Measurements from ENCODE around the gene MUC5B. TPM values are rescaled to one million over a fixed set of nuclear protein-coding genes. Genes with fewer than 3 reads are reported as not detected.
A peak's percentile ranks its signal among the peaks of the same experiment; 100 is the strongest.
"Not testable (repeated sequence)": the region's sequence is repeated elsewhere in the genome, so short reads cannot be mapped to it uniquely, and the experiment has no call there.

The MUC5B gene
- total and polyA plus RNA-seq, 4 donors, result 0.25 TPM; not detected in 3

DNA sequence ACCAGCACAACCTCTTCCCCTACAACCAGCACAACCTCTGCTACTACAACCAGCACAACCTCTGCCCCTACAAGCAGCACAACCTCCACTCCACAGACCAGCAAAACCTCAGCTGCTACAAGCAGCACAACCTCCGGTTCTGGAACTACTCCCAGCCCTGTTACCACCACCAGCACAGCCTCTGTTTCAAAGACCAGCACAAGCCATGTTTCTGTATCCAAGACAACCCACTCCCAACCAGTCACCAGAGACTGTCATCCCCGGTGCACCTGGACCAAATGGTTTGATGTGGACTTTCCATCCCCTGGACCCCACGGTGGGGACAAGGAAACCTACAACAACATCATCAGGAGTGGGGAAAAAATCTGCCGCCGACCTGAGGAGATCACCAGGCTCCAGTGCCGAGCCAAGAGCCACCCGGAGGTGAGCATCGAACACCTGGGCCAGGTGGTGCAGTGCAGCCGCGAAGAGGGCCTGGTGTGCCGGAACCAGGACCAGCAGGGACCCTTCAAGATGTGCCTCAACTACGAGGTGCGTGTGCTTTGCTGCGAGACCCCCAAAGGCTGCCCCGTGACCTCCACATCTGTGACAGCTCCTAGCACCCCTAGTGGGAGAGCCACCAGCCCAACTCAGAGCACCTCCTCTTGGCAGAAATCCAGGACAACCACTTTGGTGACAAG is 34.3 kb upstream of the MUC5B start:
- H3K4me3 ChIP-seq (ENCODE audit: low read length in 2 of 2); H3K4me1 ChIP-seq (ENCODE audit: control insufficient read depth in 1 of 2, insufficient read depth in 2 of 2, low read length in 2 of 2); H3K9me3 ChIP-seq (ENCODE audit: control insufficient read depth, low read length); intact Hi-C loops (cut with DNase I); ATAC-seq (ENCODE audit: low FRiP score); H3K36me3 ChIP-seq (ENCODE audit: control insufficient read depth in 1 of 2, insufficient read depth in 2 of 2, low read length in 1 of 2); H3K27ac ChIP-seq (ENCODE audit: low read depth in 1 of 2, low read length in 2 of 2); H3K27me3 ChIP-seq (ENCODE audit: control insufficient read depth in 1 of 2, insufficient read depth in 2 of 2, low read length in 1 of 2): not testable (repeated sequence)
- 80 to 81% methylated on average over 14 to 15 of the region's 15 CpGs for WGBS, 2 donors
- peak; percentile 21 to 31 for DNase-seq

DNA sequence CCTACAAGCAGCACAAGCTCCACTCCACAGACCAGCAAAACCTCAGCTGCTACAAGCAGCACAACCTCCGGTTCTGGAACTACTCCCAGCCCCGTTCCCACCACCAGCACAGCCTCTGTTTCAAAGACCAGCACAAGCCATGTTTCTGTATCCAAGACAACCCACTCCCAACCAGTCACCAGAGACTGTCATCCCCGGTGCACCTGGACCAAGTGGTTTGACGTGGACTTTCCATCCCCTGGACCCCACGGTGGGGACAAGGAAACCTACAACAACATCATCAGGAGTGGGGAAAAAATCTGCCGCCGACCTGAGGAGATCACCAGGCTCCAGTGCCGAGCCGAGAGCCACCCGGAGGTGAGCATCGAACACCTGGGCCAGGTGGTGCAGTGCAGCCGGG is 33.0 kb upstream of the MUC5B start:
- ATAC-seq (ENCODE audit: low FRiP score); intact Hi-C loops (cut with DNase I); H3K27me3 ChIP-seq (ENCODE audit: control insufficient read depth in 1 of 2, insufficient read depth in 2 of 2, low read length in 1 of 2); H3K27ac ChIP-seq (ENCODE audit: low read depth in 1 of 2, low read length in 2 of 2); H3K4me3 ChIP-seq (ENCODE audit: low read length in 2 of 2); H3K4me1 ChIP-seq (ENCODE audit: control insufficient read depth in 1 of 2, insufficient read depth in 2 of 2, low read length in 2 of 2); H3K9me3 ChIP-seq (ENCODE audit: control insufficient read depth, low read length); H3K36me3 ChIP-seq (ENCODE audit: control insufficient read depth in 1 of 2, insufficient read depth in 2 of 2, low read length in 1 of 2): not testable (repeated sequence)
- peak in 1 of 2 donors; percentile 54 for DNase-seq
- whole genome bisulfite sequencing, 2 donors, result 75 to 86% methylated on average over 5 to 12 of the region's 12 CpGs

DNA sequence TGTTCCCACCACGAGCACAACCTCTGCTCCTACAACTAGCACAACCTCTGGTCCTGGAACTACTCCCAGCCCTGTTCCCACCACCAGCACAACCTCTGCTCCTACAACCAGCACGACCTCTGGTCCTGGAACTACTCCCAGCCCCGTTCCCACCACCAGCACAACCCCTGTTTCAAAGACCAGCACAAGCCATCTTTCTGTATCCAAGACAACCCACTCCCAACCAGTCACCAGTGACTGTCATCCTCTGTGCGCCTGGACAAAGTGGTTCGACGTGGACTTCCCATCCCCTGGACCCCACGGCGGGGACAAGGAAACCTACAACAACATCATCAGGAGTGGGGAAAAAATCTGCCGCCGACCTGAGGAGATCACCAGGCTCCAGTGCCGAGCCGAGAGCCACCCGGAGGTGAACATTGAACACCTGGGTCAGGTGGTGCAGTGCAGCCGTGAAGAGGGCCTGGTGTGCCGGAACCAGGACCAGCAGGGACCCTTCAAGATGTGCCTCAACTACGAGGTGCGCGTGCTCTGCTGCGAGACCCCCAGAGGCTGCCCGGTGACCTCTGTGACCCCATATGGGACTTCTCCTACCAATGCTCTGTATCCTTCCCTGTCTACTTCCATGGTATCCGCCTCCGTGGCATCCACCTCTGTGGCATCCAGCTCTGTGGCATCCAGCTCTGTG is 30.9 kb upstream of the MUC5B start:
- H3K9me3 ChIP-seq (ENCODE audit: control insufficient read depth, low read length); ATAC-seq (ENCODE audit: low FRiP score); intact Hi-C loops (cut with DNase I); H3K27me3 ChIP-seq (ENCODE audit: control insufficient read depth in 1 of 2, insufficient read depth in 2 of 2, low read length in 1 of 2); H3K36me3 ChIP-seq (ENCODE audit: control insufficient read depth in 1 of 2, insufficient read depth in 2 of 2, low read length in 1 of 2); H3K27ac ChIP-seq (ENCODE audit: low read depth in 1 of 2, low read length in 2 of 2); H3K4me1 ChIP-seq (ENCODE audit: control insufficient read depth in 1 of 2, insufficient read depth in 2 of 2, low read length in 2 of 2); H3K4me3 ChIP-seq (ENCODE audit: low read length in 2 of 2): not testable (repeated sequence)
- DNase-seq, result peak in 1 of 2 donors; percentile 55
- WGBS, 2 donors, result 85 to 88% methylated on average over 22 of the region's 22 CpGs

DNA sequence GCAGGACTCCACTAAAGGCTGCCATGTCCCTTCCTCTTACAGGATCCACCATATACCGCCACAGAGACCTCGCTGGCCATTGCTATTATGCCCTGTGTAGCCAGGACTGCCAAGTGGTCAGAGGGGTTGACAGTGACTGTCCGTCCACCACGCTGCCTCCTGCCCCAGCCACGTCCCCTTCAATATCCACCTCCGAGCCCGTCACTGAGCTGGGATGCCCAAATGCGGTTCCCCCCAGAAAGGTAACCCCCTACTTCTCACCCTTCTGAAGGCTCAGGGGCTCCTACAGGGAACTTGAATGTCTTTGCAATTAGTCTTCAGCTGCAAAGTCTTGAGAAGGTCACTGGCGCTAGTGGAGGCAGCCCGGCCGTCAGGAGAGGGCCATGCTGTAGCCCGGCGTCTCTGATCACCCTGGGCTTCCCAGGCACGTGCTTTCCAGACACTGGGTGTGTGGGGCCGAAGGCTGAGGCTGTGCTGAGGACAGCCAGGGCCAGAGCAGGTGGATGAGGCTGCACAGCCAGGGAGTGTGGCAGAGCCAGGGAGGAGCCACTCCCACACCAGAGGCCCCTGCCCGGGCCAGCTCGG is 30.0 kb upstream of the MUC5B start:
- peak; percentile 31 to 72 for DNase-seq
- H3K9me3 ChIP-seq (ENCODE audit: control insufficient read depth, low read length), result no peaks in the 10 kb centered on the region
- no peak overlapping the region for H3K4me3 ChIP-seq (ENCODE audit: low read length in 2 of 2)
- H3K36me3 ChIP-seq (ENCODE audit: control insufficient read depth in 1 of 2, insufficient read depth in 2 of 2, low read length in 1 of 2), result no peaks in the 10 kb centered on the region
- ATAC-seq (ENCODE audit: low FRiP score), result peak; percentile 42
- H3K4me1 ChIP-seq (ENCODE audit: control insufficient read depth in 1 of 2, insufficient read depth in 2 of 2, low read length in 2 of 2), result no peaks in the 10 kb centered on the region
- no peak overlapping the region for H3K27ac ChIP-seq (ENCODE audit: low read depth in 1 of 2, low read length in 2 of 2)
- WGBS, 2 donors, result 87 to 88% methylated on average over 17 of the region's 17 CpGs
- intact Hi-C loops (cut with DNase I), result no loop called here
- H3K27me3 ChIP-seq (ENCODE audit: control insufficient read depth in 1 of 2, insufficient read depth in 2 of 2, low read length in 1 of 2), result no peaks in the 10 kb centered on the region

DNA sequence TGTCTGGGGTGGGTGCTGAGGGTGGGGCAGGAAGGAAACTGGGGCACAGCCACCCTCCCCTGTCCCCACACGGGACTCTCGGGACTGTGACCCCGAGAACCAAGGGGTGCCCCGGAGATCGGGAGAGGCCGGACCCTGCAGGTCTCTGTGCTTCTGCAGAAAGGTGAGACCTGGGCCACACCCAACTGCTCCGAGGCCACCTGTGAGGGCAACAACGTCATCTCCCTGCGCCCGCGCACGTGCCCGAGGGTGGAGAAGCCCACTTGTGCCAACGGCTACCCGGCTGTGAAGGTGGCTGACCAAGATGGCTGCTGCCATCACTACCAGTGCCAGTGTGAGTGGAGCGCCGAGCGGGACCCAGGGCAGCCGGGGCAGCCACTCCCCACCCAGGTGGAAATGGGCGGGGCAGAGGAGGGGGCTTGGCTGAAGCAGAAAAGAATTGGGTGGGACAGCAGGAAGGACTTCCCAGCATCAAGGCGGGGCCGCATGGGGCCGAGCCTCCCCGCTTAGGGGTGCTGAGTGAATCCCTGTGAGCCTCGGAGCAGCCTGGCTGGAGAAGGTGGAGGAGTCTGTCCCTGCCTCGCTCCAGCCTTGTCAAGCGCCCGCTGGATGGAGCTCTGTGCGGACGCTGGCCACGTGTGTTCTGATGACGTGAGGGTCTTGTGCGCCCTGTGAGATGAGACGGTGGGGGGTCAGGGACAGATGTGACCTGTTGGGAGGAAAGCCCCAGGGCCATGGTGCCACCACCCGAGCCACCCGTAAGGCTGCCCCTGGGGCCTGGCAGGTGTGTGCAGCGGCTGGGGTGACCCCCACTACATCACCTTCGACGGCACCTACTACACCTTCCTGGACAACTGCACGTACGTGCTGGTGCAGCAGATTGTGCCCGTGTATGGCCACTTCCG is 29.3 kb upstream of the MUC5B start:
- ATAC-seq (ENCODE audit: low FRiP score), result peak; percentile 6
- WGBS, 2 donors, result 93% methylated on average over 43 of the region's 43 CpGs
- intact Hi-C loops (cut with DNase I), result no loop called here

DNA sequence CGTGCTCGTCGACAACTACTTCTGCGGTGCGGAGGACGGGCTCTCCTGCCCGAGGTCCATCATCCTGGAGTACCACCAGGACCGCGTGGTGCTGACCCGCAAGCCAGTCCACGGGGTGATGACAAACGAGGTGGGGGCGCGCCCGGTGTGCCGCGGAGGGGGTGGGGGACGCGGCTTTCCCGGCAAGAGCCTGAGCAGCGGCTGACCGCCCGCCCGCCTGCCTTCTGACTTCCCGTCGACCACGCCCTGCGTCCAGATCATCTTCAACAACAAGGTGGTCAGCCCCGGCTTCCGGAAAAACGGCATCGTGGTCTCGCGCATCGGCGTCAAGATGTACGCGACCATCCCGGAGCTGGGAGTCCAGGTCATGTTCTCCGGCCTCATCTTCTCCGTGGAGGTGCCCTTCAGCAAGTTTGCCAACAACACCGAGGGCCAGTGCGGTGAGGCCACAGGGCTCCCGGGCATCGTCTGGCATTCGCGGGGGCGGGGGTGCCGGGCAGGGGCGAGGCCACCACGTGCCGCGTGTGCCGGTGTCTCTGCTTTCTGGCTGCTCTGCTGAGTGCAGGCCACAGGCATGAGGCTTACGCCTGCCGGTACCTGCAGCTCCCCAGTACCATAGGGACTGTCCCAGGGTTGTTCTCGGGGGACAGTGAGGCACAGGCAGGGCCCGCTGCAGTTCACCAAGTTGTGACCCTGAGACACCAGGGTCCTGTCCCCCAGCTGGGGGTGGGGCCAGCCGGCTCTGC is 28.5 kb upstream of the MUC5B start:
- no peak for ATAC-seq (ENCODE audit: low FRiP score)
- intact Hi-C loops (cut with DNase I), result no loop called here
- Histone ChIP-seq H3K4me3 (ENCODE audit: low read length in 2 of 2) (no peak overlapping the region), H3K4me1 (ENCODE audit: control insufficient read depth in 1 of 2, insufficient read depth in 2 of 2, low read length in 2 of 2) (no peaks in the 10 kb centered on the region), H3K36me3 (ENCODE audit: control insufficient read depth in 1 of 2, insufficient read depth in 2 of 2, low read length in 1 of 2) (no peaks in the 10 kb centered on the region), H3K9me3 (ENCODE audit: control insufficient read depth, low read length) (no peaks in the 10 kb centered on the region), H3K27me3 (ENCODE audit: control insufficient read depth in 1 of 2, insufficient read depth in 2 of 2, low read length in 1 of 2) (no peaks in the 10 kb centered on the region), H3K27ac (ENCODE audit: low read depth in 1 of 2, low read length in 2 of 2) (no peak overlapping the region)
- DNase-seq, result peak; percentile 46 to 72
- 95 to 96% methylated on average over 56 to 59 of the region's 59 CpGs for WGBS, 2 donors

More for the DNA sequence above, 29.3 kb upstream of the MUC5B start:
- DNase-seq, result peak; percentile 44 to 74
- Histone ChIP-seq H3K27me3 (ENCODE audit: control insufficient read depth in 1 of 2, insufficient read depth in 2 of 2, low read length in 1 of 2) (no peaks in the 10 kb centered on the region), H3K36me3 (ENCODE audit: control insufficient read depth in 1 of 2, insufficient read depth in 2 of 2, low read length in 1 of 2) (no peaks in the 10 kb centered on the region), H3K4me3 (ENCODE audit: low read length in 2 of 2) (no peak overlapping the region), H3K9me3 (ENCODE audit: control insufficient read depth, low read length) (no peaks in the 10 kb centered on the region), H3K27ac (ENCODE audit: low read depth in 1 of 2, low read length in 2 of 2) (no peak overlapping the region), H3K4me1 (ENCODE audit: control insufficient read depth in 1 of 2, insufficient read depth in 2 of 2, low read length in 2 of 2) (no peaks in the 10 kb centered on the region)

DNA sequence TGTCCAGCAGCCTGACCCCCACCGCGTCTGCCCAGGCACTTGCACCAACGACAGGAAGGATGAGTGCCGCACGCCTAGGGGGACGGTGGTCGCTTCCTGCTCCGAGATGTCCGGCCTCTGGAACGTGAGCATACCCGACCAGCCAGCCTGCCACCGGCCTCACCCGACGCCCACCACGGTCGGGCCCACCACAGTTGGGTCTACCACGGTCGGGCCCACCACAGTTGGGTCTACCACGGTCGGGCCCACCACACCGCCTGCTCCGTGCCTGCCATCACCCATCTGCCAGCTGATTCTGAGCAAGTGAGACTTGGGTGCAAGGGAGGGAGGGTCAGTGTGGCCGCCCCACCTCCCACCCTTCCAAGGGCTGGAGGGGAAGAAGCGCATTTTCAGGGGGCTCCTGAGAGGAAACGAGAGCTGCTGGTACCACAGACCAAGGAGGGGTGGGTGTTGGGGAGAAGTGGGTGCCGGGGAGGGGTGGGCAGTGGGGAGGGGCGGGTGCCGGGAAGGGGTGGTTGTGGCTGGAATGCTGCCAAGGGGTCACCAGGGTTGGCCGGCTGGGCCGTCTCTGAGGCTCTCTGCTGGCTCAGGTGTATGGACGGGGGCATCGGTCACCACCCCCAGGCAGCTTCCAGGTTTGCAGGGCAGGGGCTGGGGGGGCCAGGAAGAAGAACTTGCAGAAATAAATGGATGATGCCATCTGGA is 27.7 kb upstream of the MUC5B start:
- Histone ChIP-seq H3K27ac (ENCODE audit: low read depth in 1 of 2, low read length in 2 of 2) (no peak overlapping the region), H3K36me3 (ENCODE audit: control insufficient read depth in 1 of 2, insufficient read depth in 2 of 2, low read length in 1 of 2) (no peaks in the 10 kb centered on the region), H3K4me1 (ENCODE audit: control insufficient read depth in 1 of 2, insufficient read depth in 2 of 2, low read length in 2 of 2) (no peaks in the 10 kb centered on the region), H3K27me3 (ENCODE audit: control insufficient read depth in 1 of 2, insufficient read depth in 2 of 2, low read length in 1 of 2) (no peaks in the 10 kb centered on the region), H3K4me3 (ENCODE audit: low read length in 2 of 2) (no peak overlapping the region), H3K9me3 (ENCODE audit: control insufficient read depth, low read length) (no peaks in the 10 kb centered on the region)
- intact Hi-C loops (cut with DNase I), result no loop called here
- WGBS, 2 donors, result 87 to 89% methylated on average over 31 to 32 of the region's 32 CpGs
- ATAC-seq (ENCODE audit: low FRiP score) (no peak), DNase-seq (peak; percentile 28 to 69)

Data from aorta (tissue), 5 donors.